22Rv1 (cell line): ENCODE data around the gene STK17A.

Source experiments
- ZFX ChIP-seq: fragments of 450-650 bp; IDR thresholded peaks from 2 replicates; pipeline ENCODE4 v1.6.1; 2017; ENCODE audit warnings: antibody characterized with exemption, borderline replicate concordance
- TF ChIP-seq, protein P1 (sequence below): fragments of 450-650 bp; IDR thresholded peaks from 2 replicates; pipeline ENCODE4 v1.5.1; 2017; ENCODE audit warnings: mild to moderate bottlenecking

GRCh38 chr7:43669286-43670081 is 86.6 kb downstream of the STK17A start:
- TF ChIP-seq, protein P1, sequence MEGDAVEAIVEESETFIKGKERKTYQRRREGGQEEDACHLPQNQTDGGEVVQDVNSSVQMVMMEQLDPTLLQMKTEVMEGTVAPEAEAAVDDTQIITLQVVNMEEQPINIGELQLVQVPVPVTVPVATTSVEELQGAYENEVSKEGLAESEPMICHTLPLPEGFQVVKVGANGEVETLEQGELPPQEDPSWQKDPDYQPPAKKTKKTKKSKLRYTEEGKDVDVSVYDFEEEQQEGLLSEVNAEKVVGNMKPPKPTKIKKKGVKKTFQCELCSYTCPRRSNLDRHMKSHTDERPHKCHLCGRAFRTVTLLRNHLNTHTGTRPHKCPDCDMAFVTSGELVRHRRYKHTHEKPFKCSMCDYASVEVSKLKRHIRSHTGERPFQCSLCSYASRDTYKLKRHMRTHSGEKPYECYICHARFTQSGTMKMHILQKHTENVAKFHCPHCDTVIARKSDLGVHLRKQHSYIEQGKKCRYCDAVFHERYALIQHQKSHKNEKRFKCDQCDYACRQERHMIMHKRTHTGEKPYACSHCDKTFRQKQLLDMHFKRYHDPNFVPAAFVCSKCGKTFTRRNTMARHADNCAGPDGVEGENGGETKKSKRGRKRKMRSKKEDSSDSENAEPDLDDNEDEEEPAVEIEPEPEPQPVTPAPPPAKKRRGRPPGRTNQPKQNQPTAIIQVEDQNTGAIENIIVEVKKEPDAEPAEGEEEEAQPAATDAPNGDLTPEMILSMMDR = no peak
- TF ChIP-seq ZFX = no peak
